Thymus (tissue), 14 donors: ENCODE results near the gene PROS1. TPM values are rescaled to one million over a fixed set of nuclear protein-coding genes. Genes with fewer than 3 reads are reported as not detected.

Source experiments
- DNase-seq, 9 donors: peaks; one replicate each; pipeline ENCODE4 v3.0.0-alpha.2; 2013; ENCODE audit warnings: low spot score in 9 of 9, low read depth in 6 of 9, missing footprints in 1 of 9
- H3K27ac ChIP-seq, 2 donors: one replicate each; pipeline ENCODE4 v1.5.1; 2013; ENCODE audit warnings: control low read depth in 1 of 2, low read depth in 1 of 2, low read length in 1 of 2, mild to moderate bottlenecking in 1 of 2, moderate library complexity in 1 of 2
- H3K27me3 ChIP-seq, 2 donors: one replicate each; pipeline ENCODE4 v1.5.1; 2013; ENCODE audit warnings: low read length in 1 of 2; ENCODE audit not compliant: control insufficient read depth in 2 of 2, insufficient read depth in 1 of 2
- H3K36me3 ChIP-seq, 2 donors: one replicate each; pipeline ENCODE4 v1.5.1; 2013; ENCODE audit warnings: low read length in 1 of 2, mild to moderate bottlenecking in 1 of 2, moderate library complexity in 1 of 2; ENCODE audit not compliant: control insufficient read depth in 2 of 2, insufficient read depth in 2 of 2
- H3K4me1 ChIP-seq, 2 donors: one replicate each; pipeline ENCODE4 v1.5.1; 2013; ENCODE audit warnings: low read length in 2 of 2; ENCODE audit not compliant: control insufficient read depth in 2 of 2, insufficient read depth in 2 of 2
- H3K4me3 ChIP-seq, 2 donors: one replicate each; pipeline ENCODE4 v1.5.1; 2013; ENCODE audit warnings: low read length in 2 of 2, control low read depth in 1 of 2, mild to moderate bottlenecking in 1 of 2
- H3K9me3 ChIP-seq, 2 donors: one replicate each; pipeline ENCODE4 v1.5.1; 2013; ENCODE audit warnings: low read length in 1 of 2, mild to moderate bottlenecking in 1 of 2; ENCODE audit not compliant: control insufficient read depth in 2 of 2, insufficient read depth in 1 of 2
- WGBS: extraction: QIAGEN DNeasy Blood & Tissue Kit; methylation state at CpG from one replicate; pipeline ENCODE4 v1.1.7; 2013; 5-methylcytosine and 5-hydroxymethylcytosine counted together
- long read RNA-seq, 10 donors: transcript quantifications; one replicate each; lab custom pipeline, GENCODE V29; 2026
- polyA plus RNA-seq: library from polyadenylated mRNA; stranded (reverse); fragments of 200-250 nt; gene quantifications from one replicate; pipeline ENCODE4 v1.2.3, GENCODE V29; 2013
- total RNA-seq: library from RNA; stranded (reverse); fragments of 120-200 nt; gene quantifications from one replicate; pipeline ENCODE4 v1.2.4, GENCODE V29; 2013
- donor health status: healthy.

Gene PROS1
- total RNA-seq: 2.7 TPM
- polyA plus RNA-seq: 5.4 TPM
- long read RNA-seq, donor 1: 0 reads
- long read RNA-seq, donor 2, partial matches to known transcripts: 0 of 2 reads
- long read RNA-seq, donor 2, other reads (novel, unspliced or antisense): 0 of 2 reads
- long read RNA-seq, donor 3, partial matches to known transcripts: 0 of 1 reads
- long read RNA-seq, donor 3, other reads (novel, unspliced or antisense): 0 of 1 reads
- long read RNA-seq, donor 4: 0 reads
- long read RNA-seq, donor 5, partial matches to known transcripts: 0 of 1 reads
- long read RNA-seq, donor 5, other reads (novel, unspliced or antisense): 0 of 1 reads
- long read RNA-seq, donor 6: 0 reads
- long read RNA-seq, donor 7, partial matches to known transcripts: 0 of 1 reads
- long read RNA-seq, donor 7, other reads (novel, unspliced or antisense): 0 of 1 reads
- long read RNA-seq, donor 8: 0 reads
- long read RNA-seq, donor 9: 0 reads
- long read RNA-seq, donor 10: 0 reads

DNA sequence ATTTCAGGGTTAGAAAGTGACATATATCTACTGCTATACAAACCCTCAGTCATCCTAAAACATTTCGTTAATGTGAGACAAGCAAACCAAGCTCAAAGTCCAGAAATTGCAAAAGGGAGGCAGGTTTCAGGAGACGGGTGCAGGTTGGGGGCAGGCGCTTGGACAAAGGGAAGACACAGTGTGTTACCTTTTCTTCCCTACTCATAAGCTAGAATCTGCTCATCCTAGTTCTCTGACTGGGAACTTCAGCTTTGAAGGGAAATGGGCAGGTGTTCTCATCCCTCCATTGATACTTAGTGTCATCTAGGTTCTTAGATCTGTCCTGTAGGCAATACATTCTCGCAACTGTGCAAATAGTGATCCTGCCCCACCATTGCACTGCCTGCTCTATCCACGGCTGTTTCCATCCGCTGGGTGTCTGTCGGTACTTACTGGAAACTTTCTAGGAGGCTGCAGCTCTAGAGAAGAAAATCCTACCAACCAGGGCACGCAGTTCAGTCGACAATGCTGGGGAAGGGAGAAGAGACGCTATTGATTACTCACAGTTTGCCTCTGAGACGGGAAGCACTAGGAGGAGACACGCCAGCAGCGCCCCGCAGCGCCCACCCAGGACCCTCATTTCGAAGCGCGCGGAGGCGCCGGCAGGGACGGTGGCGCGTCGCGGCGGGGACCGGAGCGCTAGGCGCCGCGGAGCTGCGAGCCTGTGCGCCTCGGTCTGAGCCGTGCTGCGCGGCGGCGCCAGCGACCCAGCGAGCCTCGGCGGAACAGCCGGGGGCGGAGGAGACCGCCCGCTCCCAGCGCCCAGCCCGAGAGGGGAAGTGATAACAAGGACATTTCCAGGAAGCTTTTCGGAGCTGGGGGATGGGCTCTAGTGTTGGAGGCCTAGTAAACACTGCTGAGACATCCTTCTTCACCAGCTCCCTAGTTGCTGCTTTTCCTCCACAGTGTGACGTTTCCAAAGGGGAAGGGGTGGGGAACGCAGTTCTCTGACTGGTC, at the start of gene PROS1:
Gene PROS1, minus strand, starts transcription at position 766 of the 996 bp plus-strand sequence. Its CDS starts 147 bp downstream, at position 619.
- Histone ChIP-seq H3K4me1 (peaks cover 0 to 9% of the 10 kb centered on the region in 2 donors), H3K27me3 (peaks cover 0 to 16% of the 10 kb centered on the region in 2 donors), H3K27ac (peak within 1 kb of the TSS in 1 of 2 donors; percentile 38), H3K36me3 (no peaks in the 10 kb centered on the region), H3K9me3 (no peaks in the 10 kb centered on the region), H3K4me3 (peak within 1 kb of the TSS; percentile 30 to 32)
- WGBS: 2% methylated on average over 53 of the region's 53 CpGs
- DNase-seq: peak in 8 of 9 donors; percentile 5 to 65 (median 35)

DNA sequence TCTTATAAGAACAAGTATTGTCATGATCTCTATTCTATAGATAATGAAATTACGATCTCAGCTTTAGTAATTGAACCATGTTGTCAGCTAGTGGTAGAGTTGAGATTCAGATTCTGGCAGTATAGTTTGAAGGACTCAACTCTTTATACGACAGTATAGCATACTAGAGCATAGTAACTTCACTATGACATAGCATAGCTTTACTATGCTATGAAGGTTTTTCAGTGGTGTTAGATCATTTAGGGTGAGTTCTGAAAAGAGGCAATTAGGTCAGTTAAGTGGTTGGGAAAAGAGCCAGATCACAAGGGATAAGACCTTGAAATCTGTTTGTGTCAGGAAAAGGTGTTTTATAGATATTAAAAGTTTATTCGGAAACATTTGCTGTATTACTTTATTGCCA, 46.6 kb upstream of the PROS1 start:
- H3K4me3 ChIP-seq: no peak overlapping the region
- no peaks in the 10 kb centered on the region for H3K4me1 ChIP-seq
- no peaks in the 10 kb centered on the region for H3K36me3 ChIP-seq
- H3K27me3 ChIP-seq: no peaks in the 10 kb centered on the region
- H3K9me3 ChIP-seq: no peaks in the 10 kb centered on the region
- H3K27ac ChIP-seq: no peak overlapping the region
- WGBS: 98% methylated on average over 3 of the region's 3 CpGs
- DNase-seq: no peak

DNA sequence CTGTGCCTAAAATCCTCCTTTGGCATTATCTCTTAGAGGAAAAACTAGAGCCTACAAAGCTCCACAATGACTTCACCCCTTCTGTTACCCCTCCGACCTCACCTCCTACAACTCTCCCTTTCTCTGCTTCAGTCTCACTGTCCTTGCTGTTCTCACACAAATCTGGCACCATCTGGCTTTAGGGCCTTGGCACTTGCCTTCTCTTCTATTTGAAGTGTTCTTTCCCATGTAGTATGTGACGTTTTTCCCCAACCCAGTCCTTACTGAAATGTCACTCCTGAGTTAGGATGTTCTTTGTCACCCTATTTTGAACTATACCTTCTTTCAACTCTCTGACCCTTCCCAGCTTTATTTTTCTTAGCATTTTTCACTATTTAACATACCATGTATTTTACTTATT, 46.0 kb upstream of the PROS1 start:
- H3K4me3 ChIP-seq: no peak overlapping the region
- 96% methylated on average over 2 of the region's 2 CpGs for WGBS
- H3K27me3 ChIP-seq: no peaks in the 10 kb centered on the region

DNA sequence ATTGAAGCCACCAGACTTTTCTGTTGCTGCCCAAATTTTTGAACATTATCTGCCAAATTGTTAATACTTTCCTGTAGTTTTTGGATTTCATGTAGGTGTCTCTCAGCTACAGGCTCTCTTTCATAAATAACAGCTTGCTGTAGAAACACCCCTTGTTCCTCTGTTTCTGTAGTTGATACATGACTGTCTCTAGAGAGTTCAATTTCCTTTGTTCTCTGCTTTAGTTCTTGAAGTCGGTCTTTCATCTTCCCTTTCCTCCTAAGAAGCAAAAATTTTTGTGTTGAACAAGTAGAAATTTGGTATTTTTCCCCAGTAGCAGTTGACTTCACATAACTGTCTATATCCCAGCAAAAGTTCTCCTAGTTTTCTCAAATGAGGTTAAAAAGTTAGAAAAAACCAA, 41.3 kb upstream of the PROS1 start:
- H3K4me3 ChIP-seq: no peak overlapping the region
- peak in 6 of 9 donors; percentile 13 to 65 (median 22) for DNase-seq
- H3K9me3 ChIP-seq: no peaks in the 10 kb centered on the region
- H3K4me1 ChIP-seq: no peaks in the 10 kb centered on the region
- 70% methylated on average over 1 of the region's 1 CpG for WGBS
- H3K27me3 ChIP-seq: no peaks in the 10 kb centered on the region
- no peaks in the 10 kb centered on the region for H3K36me3 ChIP-seq
- no peak overlapping the region for H3K27ac ChIP-seq

More for the DNA sequence above, 46.0 kb upstream of the PROS1 start:
- H3K36me3 ChIP-seq: no peaks in the 10 kb centered on the region
- DNase-seq: no peak
- no peaks in the 10 kb centered on the region for H3K4me1 ChIP-seq
- H3K27ac ChIP-seq: no peak overlapping the region
- no peaks in the 10 kb centered on the region for H3K9me3 ChIP-seq

DNA sequence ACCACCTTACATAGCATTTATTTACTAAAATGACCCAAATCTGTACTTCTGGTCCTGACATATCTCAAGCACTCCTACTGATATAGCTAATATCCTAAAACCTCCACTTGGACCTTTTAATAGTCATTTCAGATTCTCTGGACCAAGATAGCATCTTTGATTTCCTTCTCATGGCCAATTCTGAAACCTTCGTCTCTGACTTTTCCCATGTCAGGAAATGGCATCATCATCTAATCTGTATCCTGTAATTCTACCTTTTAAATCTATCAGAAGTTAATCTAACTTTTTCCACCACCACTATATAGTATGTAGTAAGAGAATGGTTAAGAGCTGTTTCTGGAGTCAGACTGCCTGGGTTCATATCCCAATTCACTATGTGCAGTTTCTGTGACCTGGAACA, 38.5 kb upstream of the PROS1 start:
- no peaks in the 10 kb centered on the region for H3K27me3 ChIP-seq
- no peak overlapping the region for H3K27ac ChIP-seq
- 94% methylated on average over 1 of the region's 1 CpG for WGBS
- no peak overlapping the region for H3K4me3 ChIP-seq
- H3K9me3 ChIP-seq: no peaks in the 10 kb centered on the region
- no peaks in the 10 kb centered on the region for H3K36me3 ChIP-seq
- DNase-seq: no peak
- no peaks in the 10 kb centered on the region for H3K4me1 ChIP-seq

DNA sequence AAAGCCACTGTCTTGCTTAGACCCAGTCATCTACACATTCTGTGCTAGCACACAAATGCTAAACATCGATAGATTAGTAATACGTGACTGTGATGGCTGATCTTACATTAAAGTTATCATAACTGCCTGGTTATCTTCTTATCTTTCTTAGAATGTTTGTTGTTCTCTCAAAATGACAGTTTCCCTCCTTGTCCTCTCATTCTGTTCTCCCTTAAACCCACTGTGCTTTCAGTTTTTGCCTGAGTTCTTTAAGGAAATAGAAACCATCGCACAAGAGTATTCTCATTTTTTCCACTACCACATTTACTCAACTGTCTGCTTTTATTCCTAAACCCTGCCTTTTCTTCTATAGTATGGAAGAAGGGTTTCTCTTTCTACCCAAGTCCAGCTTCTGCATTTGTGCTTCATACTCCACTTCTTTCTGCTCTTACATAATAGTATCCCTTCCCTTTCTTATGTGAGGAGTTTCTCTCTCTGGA, 37.6 kb upstream of the PROS1 start:
- Histone ChIP-seq H3K36me3 (no peaks in the 10 kb centered on the region), H3K4me1 (no peaks in the 10 kb centered on the region), H3K9me3 (no peaks in the 10 kb centered on the region), H3K4me3 (no peak overlapping the region), H3K27me3 (no peaks in the 10 kb centered on the region), H3K27ac (no peak overlapping the region)
- DNase-seq: no peak
- 91% methylated on average over 3 of the region's 3 CpGs for WGBS

DNA sequence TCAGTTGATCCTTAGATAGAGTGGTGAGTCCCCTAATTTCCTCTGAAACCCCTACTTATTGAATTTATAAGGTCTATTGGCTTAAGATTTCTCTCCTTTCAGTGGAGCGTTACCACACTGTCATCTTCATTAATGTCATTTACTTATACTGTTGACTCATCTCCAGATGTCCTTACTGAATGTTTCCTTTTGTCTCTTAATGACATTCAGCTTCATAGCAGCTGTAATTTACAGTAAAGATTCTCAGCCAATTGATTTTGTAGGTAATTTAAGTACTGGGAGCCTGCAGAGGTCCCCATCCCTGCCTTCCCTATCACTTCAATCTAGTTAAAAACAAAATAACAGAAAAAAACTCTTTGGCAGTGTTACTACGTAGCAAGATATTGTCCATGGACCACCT, 35.9 kb upstream of the PROS1 start:
- no peak overlapping the region for H3K27ac ChIP-seq
- no peaks in the 10 kb centered on the region for H3K9me3 ChIP-seq
- no peaks in the 10 kb centered on the region for H3K27me3 ChIP-seq
- no peak for DNase-seq
- no peak overlapping the region for H3K4me3 ChIP-seq
- 98% methylated on average over 2 of the region's 2 CpGs for WGBS
- H3K4me1 ChIP-seq: no peaks in the 10 kb centered on the region
- no peaks in the 10 kb centered on the region for H3K36me3 ChIP-seq

DNA sequence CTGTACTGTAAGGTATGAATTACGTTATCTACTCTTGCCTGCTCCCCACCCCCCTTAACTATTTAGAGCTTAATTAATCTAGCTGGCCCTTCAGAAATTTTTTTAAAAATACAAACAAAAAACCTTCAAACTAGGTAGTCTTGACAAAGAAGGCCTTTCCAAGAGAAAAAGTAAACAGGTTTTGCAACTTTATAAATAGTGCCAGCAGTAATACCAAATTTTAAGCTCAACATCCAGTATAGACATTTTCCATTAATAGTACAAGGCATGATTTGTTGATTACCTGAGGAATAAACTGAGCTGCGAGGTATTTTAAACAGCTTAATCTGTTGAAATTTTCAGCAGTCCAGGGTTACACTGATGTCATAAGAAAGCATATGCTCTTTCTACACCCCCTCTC, 34.6 kb upstream of the PROS1 start:
- no peak for DNase-seq
- Histone ChIP-seq H3K36me3 (no peaks in the 10 kb centered on the region), H3K27ac (no peak overlapping the region), H3K4me3 (no peak overlapping the region), H3K9me3 (no peaks in the 10 kb centered on the region), H3K4me1 (no peaks in the 10 kb centered on the region), H3K27me3 (no peaks in the 10 kb centered on the region)
- WGBS: over 99% methylated on average over 2 of the region's 2 CpGs
